Liver (tissue), 9 donors: Measurements from ENCODE around the gene COQ9. TPM values are rescaled to one million over a fixed set of nuclear protein-coding genes. Genes with fewer than 3 reads are reported as not detected.
A peak's percentile ranks its signal among the peaks of the same experiment; 100 is the strongest.
"Not testable (repeated sequence)": the region's sequence is repeated elsewhere in the genome, so short reads cannot be mapped to it uniquely, and the experiment has no call there.

Experiments used
- DNase-seq: peaks from one replicate; pipeline ENCODE4 v3.0.0-alpha.2; 2017; ENCODE audit warnings: low spot score
- H3K27ac ChIP-seq, 2 donors: one replicate each; pipeline ENCODE4 v1.7.0; 2013; ENCODE audit warnings: inconsistent platforms in 2 of 2, low read length in 2 of 2, control low read depth in 1 of 2, low read depth in 1 of 2, mild to moderate bottlenecking in 1 of 2
- H3K27me3 ChIP-seq, 4 donors: one replicate each; pipeline versions ENCODE4 v1.6.1 to v1.7.0; 2013; ENCODE audit warnings: low read length in 3 of 4, inconsistent platforms in 1 of 4, mild to moderate bottlenecking in 1 of 4, moderate library complexity in 1 of 4; ENCODE audit not compliant: control insufficient read depth in 4 of 4, insufficient read depth in 4 of 4
- H3K36me3 ChIP-seq, 4 donors: one replicate each; pipeline versions ENCODE4 v1.6.1 to v1.7.0; 2013; ENCODE audit warnings: low read length in 3 of 4, mild to moderate bottlenecking in 3 of 4, low read depth in 1 of 4, moderate library complexity in 1 of 4; ENCODE audit not compliant: control insufficient read depth in 4 of 4, insufficient read depth in 3 of 4
- H3K4me1 ChIP-seq, 4 donors: one replicate each; pipeline versions ENCODE4 v1.6.1 to v1.7.0; 2013; ENCODE audit warnings: low read length in 3 of 4, mild to moderate bottlenecking in 3 of 4, moderate library complexity in 1 of 4; ENCODE audit not compliant: control insufficient read depth in 4 of 4, insufficient read depth in 4 of 4
- H3K4me3 ChIP-seq, 3 donors: one replicate each; pipeline versions ENCODE4 v1.6.1 to v1.7.0; 2013; ENCODE audit warnings: low read length in 3 of 3, control low read depth in 1 of 3, low read depth in 1 of 3, mild to moderate bottlenecking in 1 of 3
- H3K9ac ChIP-seq, 2 donors: one replicate each; pipeline ENCODE4 v1.7.0; 2013; ENCODE audit warnings: low read length in 2 of 2, mild to moderate bottlenecking in 2 of 2, moderate library complexity in 2 of 2, control low read depth in 1 of 2, low read depth in 1 of 2
- H3K9me3 ChIP-seq, 4 donors: one replicate each; pipeline versions ENCODE4 v1.6.1 to v1.7.0; 2013; ENCODE audit warnings: low read length in 3 of 4; ENCODE audit not compliant: control insufficient read depth in 4 of 4
- FOXA1 ChIP-seq: IDR thresholded peaks from 2 replicates; pipeline ENCODE4 v1.6.1; 2016; ENCODE audit warnings: antibody characterized with exemption
- FOXA2 ChIP-seq: IDR thresholded peaks from 2 replicates; pipeline ENCODE4 v1.6.1; 2016; ENCODE audit warnings: antibody characterized with exemption
- GABPA ChIP-seq, 2 donors: IDR thresholded peaks in 1 of 2; conservative IDR thresholded peaks in 1 of 2; 2 replicates each; pipeline ENCODE4 v1.6.1; 2016; ENCODE audit warnings: antibody characterized with exemption in 2 of 2, mild to moderate bottlenecking in 1 of 2, moderate library complexity in 1 of 2
- HNF4A ChIP-seq, 2 donors: conservative IDR thresholded peaks; 2 replicates each; pipeline ENCODE4 v1.6.1; 2016; ENCODE audit warnings: antibody characterized with exemption in 2 of 2, mild to moderate bottlenecking in 2 of 2
- HNF4G ChIP-seq: IDR thresholded peaks from 2 replicates; pipeline ENCODE4 v1.6.1; 2016; ENCODE audit warnings: antibody characterized with exemption
- JUND ChIP-seq, 2 donors: IDR thresholded peaks; 2 replicates each; pipeline ENCODE4 v1.6.1; 2016; ENCODE audit warnings: antibody characterized with exemption in 2 of 2
- MAX ChIP-seq: IDR thresholded peaks from 2 replicates; pipeline ENCODE4 v1.6.1; 2016; ENCODE audit warnings: antibody characterized with exemption
- NR2F2 ChIP-seq: IDR thresholded peaks from 2 replicates; pipeline ENCODE4 v1.6.1; 2016; ENCODE audit warnings: antibody characterized with exemption
- RAD21 ChIP-seq, 2 donors: IDR thresholded peaks; 2 replicates each; pipeline ENCODE4 v1.6.1; 2016; ENCODE audit warnings: antibody characterized with exemption in 2 of 2, mild to moderate bottlenecking in 2 of 2
- RXRA ChIP-seq, 2 donors: IDR thresholded peaks; 2 replicates each; pipeline ENCODE4 v1.6.1; 2017 to 2018; ENCODE audit warnings: antibody characterized with exemption in 2 of 2, mild to moderate bottlenecking in 1 of 2
- SP1 ChIP-seq: IDR thresholded peaks from 2 replicates; pipeline ENCODE4 v1.6.1; 2018; ENCODE audit warnings: antibody characterized with exemption, mild to moderate bottlenecking
- TAF1 ChIP-seq: conservative IDR thresholded peaks from 2 replicates; pipeline ENCODE4 v1.6.1; 2016; ENCODE audit warnings: antibody characterized with exemption, mild to moderate bottlenecking
- YY1 ChIP-seq: IDR thresholded peaks from 2 replicates; pipeline ENCODE4 v1.6.1; 2016; ENCODE audit warnings: antibody characterized with exemption, mild to moderate bottlenecking
- ZBTB33 ChIP-seq: IDR thresholded peaks from 2 replicates; pipeline ENCODE4 v1.6.1; 2016; ENCODE audit warnings: antibody characterized with exemption
- WGBS: extraction: QIAGEN DNeasy Blood & Tissue Kit; methylation state at CpG from one replicate; pipeline ENCODE4 v1.1.7; 2013; 5-methylcytosine and 5-hydroxymethylcytosine counted together
- polyA plus RNA-seq, 2 donors: library from polyadenylated mRNA; stranded (reverse) in 1 of 2; unstranded in 1 of 2; fragments of 200-250 nt in 1 of 2; fragments of >200 nt in 1 of 2; fragmentation: Nextera tagmentation in 1 of 2; extraction: Ambion mirVana in 1 of 2; gene quantifications; one replicate each; pipeline versions ENCODE4 v1.2.1 to v1.2.3, GENCODE V29; 2013 to 2015
- total RNA-seq, 2 donors: library from RNA; depleted of rRNA; stranded (reverse); fragments of >200 nt; gene quantifications; one replicate each; pipeline ENCODE4 v1.2.3, GENCODE V29; 2014
- donor health status: healthy.
- donor health status: healthy.
- donor health status: healthy.
- donor health status: healthy.
- donor health status: healthy.

The COQ9 gene
- total and polyA plus RNA-seq, 4 donors: 21.0 to 81.5 (median 58.0) TPM

DNA sequence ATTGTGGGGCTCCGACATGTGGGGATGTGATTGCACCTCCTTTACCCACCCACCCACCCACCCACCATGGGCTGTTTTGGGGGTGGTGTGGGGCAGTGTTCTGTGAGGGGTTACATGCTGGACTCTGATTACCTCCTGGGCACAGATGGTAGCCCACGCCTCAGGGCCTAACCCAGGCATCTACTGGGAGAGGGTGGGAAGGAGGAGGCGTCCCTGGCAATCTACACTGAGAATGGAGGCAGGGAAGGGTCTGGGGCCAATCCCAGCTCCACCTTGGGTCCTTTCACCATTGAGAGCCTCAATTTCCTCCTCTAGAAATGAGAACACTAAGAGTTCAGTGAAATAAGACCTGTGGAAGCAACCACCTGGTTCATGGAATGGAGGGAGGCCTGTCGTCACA, 50.8 kb downstream of the COQ9 start:
- 91% methylated on average over 4 of the region's 4 CpGs for WGBS
- no peaks in the 10 kb centered on the region for H3K9me3 ChIP-seq
- DNase-seq: no peak
- H3K4me1 ChIP-seq: peaks cover 5 to 11% (median 7%) of the 10 kb centered on the region in 4 donors
- no peak overlapping the region for H3K9ac ChIP-seq
- H3K36me3 ChIP-seq: no peaks in the 10 kb centered on the region
- H3K27me3 ChIP-seq: no peaks in the 10 kb centered on the region
- no peak overlapping the region for H3K4me3 ChIP-seq
- TF ChIP-seq HNF4A (conservative IDR thresholded peaks at IDR 0.05) (no peak), FOXA1 (no peak)
- H3K27ac ChIP-seq: no peak overlapping the region

GRCh38 chr16:57499941-57500340, 52.7 kb downstream of the COQ9 start:
- WGBS: 97% methylated on average over 11 of the region's 11 CpGs
- H3K36me3 ChIP-seq, H3K4me3 ChIP-seq, H3K27me3 ChIP-seq, H3K9ac ChIP-seq, DNase-seq, H3K9me3 ChIP-seq, H3K27ac ChIP-seq: not testable (repeated sequence)
- peaks cover 5 to 11% (median 7%) of the 10 kb centered on the region in 4 donors for H3K4me1 ChIP-seq

GRCh38 chr16:57500578-57501111, 53.4 kb downstream of the COQ9 start:
- DNase-seq: no peak
- Histone ChIP-seq H3K27me3 (no peaks in the 10 kb centered on the region), H3K36me3 (no peaks in the 10 kb centered on the region), H3K4me1 (peaks cover 5 to 11% (median 7%) of the 10 kb centered on the region in 4 donors), H3K9me3 (no peaks in the 10 kb centered on the region), H3K27ac (no peak overlapping the region), H3K9ac (no peak overlapping the region), H3K4me3 (no peak overlapping the region)
- WGBS: 42% methylated on average over 9 of the region's 9 CpGs
- TF ChIP-seq RAD21 (IDR thresholded peaks at IDR 0.05) (peak in 1 of 2 donors; percentile 52), SP1 (peak; percentile 95), GABPA (IDR thresholded peaks at IDR 0.05 in 1 of 2, conservative IDR thresholded peaks at IDR 0.05 in 1 of 2) (peak in 1 of 2 donors; percentile 42), JUND (IDR thresholded peaks at IDR 0.05) (peak in 1 of 2 donors; percentile 72), HNF4A (conservative IDR thresholded peaks at IDR 0.05) (peak; percentile 81 to 90), FOXA1 (peak; percentile 37), ZBTB33 (no peak), FOXA2 (peak; percentile 52), RXRA (IDR thresholded peaks at IDR 0.05) (peak; percentile 94 to 97), MAX (peak; percentile 72), NR2F2 (no peak), YY1 (peak; percentile 55), HNF4G (peak; percentile 44), TAF1 (no peak)
